ENCODE results near the gene EGF. TPM values are rescaled to one million over a fixed set of nuclear protein-coding genes. Genes with fewer than 3 reads are reported as not detected.
"Not testable (repeated sequence)": the region's sequence is repeated elsewhere in the genome, so short reads cannot be mapped to it uniquely, and the experiment has no call there.

EGF gene
- polyA plus RNA-seq, 2 donors: 0.10 to 0.25 TPM

DNA sequence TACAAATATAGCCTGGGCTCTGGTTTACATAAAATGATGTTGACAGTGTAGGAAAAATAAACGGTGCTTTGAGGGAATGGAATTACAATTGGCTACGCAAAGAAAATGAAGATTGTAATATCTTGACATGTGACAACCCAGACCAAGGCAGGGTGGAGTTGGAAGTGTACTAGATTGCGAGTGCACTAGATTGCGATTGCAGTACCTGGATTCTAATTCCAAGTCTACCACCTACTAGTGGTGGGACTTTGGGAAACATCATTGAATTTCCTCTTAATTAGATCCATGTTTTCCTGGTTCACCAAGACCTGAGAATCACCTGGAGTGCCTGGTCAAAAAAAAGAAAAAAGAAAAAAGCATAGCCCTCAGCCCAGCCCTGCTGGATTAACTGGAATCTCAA is 18.6 kb downstream of the EGF start:
- WGBS, 2 donors: 75 to 83% methylated on average over 4 of the region's 4 CpGs
- Histone ChIP-seq H3K4me1 (ENCODE audit: control insufficient read depth in 2 of 2, insufficient read depth in 2 of 2, low read length in 1 of 2) (no peaks in the 10 kb centered on the region), H3K36me3 (ENCODE audit: control insufficient read depth in 2 of 2, insufficient read depth in 2 of 2, low read length in 1 of 2) (no peaks in the 10 kb centered on the region), H3K27me3 (ENCODE audit: control insufficient read depth in 1 of 2, insufficient read depth in 2 of 2, low read length in 2 of 2) (no peaks in the 10 kb centered on the region), H3K9me3 (ENCODE audit: control insufficient read depth in 2 of 2, insufficient read depth in 1 of 2, low read depth in 1 of 2, low read length in 1 of 2) (no peaks in the 10 kb centered on the region), H3K4me3 (ENCODE audit: low read depth in 1 of 2, low read length in 2 of 2) (no peak overlapping the region), H3K27ac (ENCODE audit: low read depth in 2 of 2, low read length in 1 of 2) (no peak overlapping the region)

DNA sequence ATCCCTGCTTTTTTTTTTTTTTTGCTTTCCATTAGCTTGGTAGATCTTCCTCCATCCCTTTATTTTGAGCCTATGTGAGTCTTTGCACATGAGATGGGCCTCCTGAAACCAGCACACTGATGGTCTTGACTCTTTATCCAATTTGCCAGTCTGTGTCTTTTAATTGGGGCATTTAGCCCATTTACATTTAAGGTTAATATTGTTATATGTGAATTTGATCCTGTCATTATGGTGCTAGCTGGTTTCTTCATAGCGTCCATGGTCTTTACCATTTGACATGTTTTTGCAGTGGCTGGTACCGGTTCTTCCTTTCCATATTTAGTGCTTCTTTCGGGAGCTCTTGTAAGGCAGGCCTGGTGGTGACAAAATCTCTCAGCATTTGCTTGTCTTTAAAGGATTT is 24.7 kb downstream of the EGF start:
- H3K4me1 ChIP-seq (ENCODE audit: control insufficient read depth in 2 of 2, insufficient read depth in 2 of 2, low read length in 1 of 2): not testable (repeated sequence)
- WGBS, 2 donors: 94 to 95% methylated on average over 3 of the region's 3 CpGs

GRCh38 chr4:109939190-109939589 is 26.5 kb downstream of the EGF start:
- 86 to 90% methylated on average over 7 of the region's 7 CpGs for WGBS, 2 donors
- Histone ChIP-seq H3K36me3 (ENCODE audit: control insufficient read depth in 2 of 2, insufficient read depth in 2 of 2, low read length in 1 of 2) (no peaks in the 10 kb centered on the region), H3K27me3 (ENCODE audit: control insufficient read depth in 1 of 2, insufficient read depth in 2 of 2, low read length in 2 of 2) (no peaks in the 10 kb centered on the region), H3K9me3 (ENCODE audit: control insufficient read depth in 2 of 2, insufficient read depth in 1 of 2, low read depth in 1 of 2, low read length in 1 of 2) (no peaks in the 10 kb centered on the region), H3K27ac (ENCODE audit: low read depth in 2 of 2, low read length in 1 of 2) (no peak overlapping the region), H3K4me3 (ENCODE audit: low read depth in 1 of 2, low read length in 2 of 2) (no peak overlapping the region), H3K4me1 (ENCODE audit: control insufficient read depth in 2 of 2, insufficient read depth in 2 of 2, low read length in 1 of 2) (no peaks in the 10 kb centered on the region)

More for the DNA sequence above, 24.7 kb downstream of the EGF start:
- H3K27me3 ChIP-seq (ENCODE audit: control insufficient read depth in 1 of 2, insufficient read depth in 2 of 2, low read length in 2 of 2); H3K4me3 ChIP-seq (ENCODE audit: low read depth in 1 of 2, low read length in 2 of 2); H3K27ac ChIP-seq (ENCODE audit: low read depth in 2 of 2, low read length in 1 of 2); H3K36me3 ChIP-seq (ENCODE audit: control insufficient read depth in 2 of 2, insufficient read depth in 2 of 2, low read length in 1 of 2); H3K9me3 ChIP-seq (ENCODE audit: control insufficient read depth in 2 of 2, insufficient read depth in 1 of 2, low read depth in 1 of 2, low read length in 1 of 2): not testable (repeated sequence)

- WGBS, 2 donors: 63 to 73% methylated on average over 4 of the region's 4 CpGs
- H3K27me3 ChIP-seq (ENCODE audit: control insufficient read depth in 1 of 2, insufficient read depth in 2 of 2, low read length in 2 of 2): no peaks in the 10 kb centered on the region
- H3K9me3 ChIP-seq (ENCODE audit: control insufficient read depth in 2 of 2, insufficient read depth in 1 of 2, low read depth in 1 of 2, low read length in 1 of 2): no peaks in the 10 kb centered on the region
- H3K36me3 ChIP-seq (ENCODE audit: control insufficient read depth in 2 of 2, insufficient read depth in 2 of 2, low read length in 1 of 2): no peaks in the 10 kb centered on the region
- no peak overlapping the region for H3K27ac ChIP-seq (ENCODE audit: low read depth in 2 of 2, low read length in 1 of 2)
- H3K4me1 ChIP-seq (ENCODE audit: control insufficient read depth in 2 of 2, insufficient read depth in 2 of 2, low read length in 1 of 2): no peaks in the 10 kb centered on the region
- H3K4me3 ChIP-seq (ENCODE audit: low read depth in 1 of 2, low read length in 2 of 2): no peak overlapping the region
Observed at GRCh38 chr4:109942292-109942926, 29.7 kb downstream of the EGF start.

DNA sequence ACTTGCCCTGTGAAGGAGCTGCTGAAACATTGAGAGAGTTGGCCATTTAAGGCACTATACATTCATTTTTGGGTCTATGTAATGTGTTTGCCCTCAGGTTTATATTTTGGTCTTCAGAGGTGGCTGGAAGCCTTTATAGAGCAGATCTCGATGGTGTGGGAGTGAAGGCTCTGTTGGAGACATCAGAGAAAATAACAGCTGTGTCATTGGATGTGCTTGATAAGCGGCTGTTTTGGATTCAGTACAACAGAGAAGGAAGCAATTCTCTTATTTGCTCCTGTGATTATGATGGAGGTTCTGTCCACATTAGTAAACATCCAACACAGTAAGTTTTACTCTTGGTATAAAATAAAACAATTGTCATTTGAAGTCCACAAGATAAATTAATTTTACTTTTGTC is 31.1 kb downstream of the EGF start:
- H3K27me3 ChIP-seq (ENCODE audit: control insufficient read depth in 1 of 2, insufficient read depth in 2 of 2, low read length in 2 of 2): no peaks in the 10 kb centered on the region
- H3K4me3 ChIP-seq (ENCODE audit: low read depth in 1 of 2, low read length in 2 of 2): no peak overlapping the region
- no peaks in the 10 kb centered on the region for H3K4me1 ChIP-seq (ENCODE audit: control insufficient read depth in 2 of 2, insufficient read depth in 2 of 2, low read length in 1 of 2)
- H3K27ac ChIP-seq (ENCODE audit: low read depth in 2 of 2, low read length in 1 of 2): no peak overlapping the region
- H3K9me3 ChIP-seq (ENCODE audit: control insufficient read depth in 2 of 2, insufficient read depth in 1 of 2, low read depth in 1 of 2, low read length in 1 of 2): no peaks in the 10 kb centered on the region
- no peaks in the 10 kb centered on the region for H3K36me3 ChIP-seq (ENCODE audit: control insufficient read depth in 2 of 2, insufficient read depth in 2 of 2, low read length in 1 of 2)
- WGBS, 2 donors: 79 to 80% methylated on average over 2 of the region's 2 CpGs

DNA sequence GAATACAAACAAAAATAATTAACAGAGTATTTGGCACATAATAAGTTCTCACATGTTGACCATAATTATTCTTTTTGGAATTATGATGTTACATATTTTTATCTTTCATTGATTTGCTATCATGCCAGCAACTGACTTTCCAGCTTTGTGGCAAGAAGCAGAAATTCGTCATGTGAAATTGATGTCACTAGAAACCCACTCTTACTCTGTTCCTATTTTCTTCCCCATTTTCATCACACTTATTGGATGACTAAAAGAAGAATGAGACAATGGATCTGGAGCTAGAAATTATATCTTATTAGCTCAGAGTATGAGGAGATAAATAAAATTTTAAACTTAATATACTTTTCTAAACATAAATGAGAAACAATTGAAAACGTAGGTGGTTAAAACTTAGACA is 31.9 kb downstream of the EGF start:
- Histone ChIP-seq H3K9me3 (ENCODE audit: control insufficient read depth in 2 of 2, insufficient read depth in 1 of 2, low read depth in 1 of 2, low read length in 1 of 2) (no peaks in the 10 kb centered on the region), H3K4me3 (ENCODE audit: low read depth in 1 of 2, low read length in 2 of 2) (no peak overlapping the region), H3K27me3 (ENCODE audit: control insufficient read depth in 1 of 2, insufficient read depth in 2 of 2, low read length in 2 of 2) (no peaks in the 10 kb centered on the region), H3K4me1 (ENCODE audit: control insufficient read depth in 2 of 2, insufficient read depth in 2 of 2, low read length in 1 of 2) (no peaks in the 10 kb centered on the region), H3K36me3 (ENCODE audit: control insufficient read depth in 2 of 2, insufficient read depth in 2 of 2, low read length in 1 of 2) (no peaks in the 10 kb centered on the region), H3K27ac (ENCODE audit: low read depth in 2 of 2, low read length in 1 of 2) (no peak overlapping the region)
- WGBS, 2 donors: 84% methylated on average over 2 of the region's 2 CpGs

- no peaks in the 10 kb centered on the region for H3K36me3 ChIP-seq (ENCODE audit: control insufficient read depth in 2 of 2, insufficient read depth in 2 of 2, low read length in 1 of 2)
- H3K27me3 ChIP-seq (ENCODE audit: control insufficient read depth in 1 of 2, insufficient read depth in 2 of 2, low read length in 2 of 2): no peaks in the 10 kb centered on the region
- H3K27ac ChIP-seq (ENCODE audit: low read depth in 2 of 2, low read length in 1 of 2): no peak overlapping the region
- no peaks in the 10 kb centered on the region for H3K4me1 ChIP-seq (ENCODE audit: control insufficient read depth in 2 of 2, insufficient read depth in 2 of 2, low read length in 1 of 2)
- no peak overlapping the region for H3K4me3 ChIP-seq (ENCODE audit: low read depth in 1 of 2, low read length in 2 of 2)
- no peaks in the 10 kb centered on the region for H3K9me3 ChIP-seq (ENCODE audit: control insufficient read depth in 2 of 2, insufficient read depth in 1 of 2, low read depth in 1 of 2, low read length in 1 of 2)
- 61 to 81% methylated on average over 4 of the region's 4 CpGs for WGBS, 2 donors
Observed at GRCh38 chr4:109945056-109945455, 32.4 kb downstream of the EGF start.

- Histone ChIP-seq H3K27ac (ENCODE audit: low read depth in 2 of 2, low read length in 1 of 2) (no peak overlapping the region), H3K9me3 (ENCODE audit: control insufficient read depth in 2 of 2, insufficient read depth in 1 of 2, low read depth in 1 of 2, low read length in 1 of 2) (no peaks in the 10 kb centered on the region), H3K27me3 (ENCODE audit: control insufficient read depth in 1 of 2, insufficient read depth in 2 of 2, low read length in 2 of 2) (no peaks in the 10 kb centered on the region), H3K4me3 (ENCODE audit: low read depth in 1 of 2, low read length in 2 of 2) (no peak overlapping the region), H3K36me3 (ENCODE audit: control insufficient read depth in 2 of 2, insufficient read depth in 2 of 2, low read length in 1 of 2) (no peaks in the 10 kb centered on the region), H3K4me1 (ENCODE audit: control insufficient read depth in 2 of 2, insufficient read depth in 2 of 2, low read length in 1 of 2) (no peaks in the 10 kb centered on the region)
- WGBS, 2 donors: 65 to 74% methylated on average over 1 of the region's 1 CpG
Observed at GRCh38 chr4:109946120-109946519, 33.4 kb downstream of the EGF start.

- Histone ChIP-seq H3K27ac (ENCODE audit: low read depth in 2 of 2, low read length in 1 of 2) (no peak overlapping the region), H3K4me1 (ENCODE audit: control insufficient read depth in 2 of 2, insufficient read depth in 2 of 2, low read length in 1 of 2) (no peaks in the 10 kb centered on the region), H3K36me3 (ENCODE audit: control insufficient read depth in 2 of 2, insufficient read depth in 2 of 2, low read length in 1 of 2) (no peaks in the 10 kb centered on the region), H3K4me3 (ENCODE audit: low read depth in 1 of 2, low read length in 2 of 2) (no peak overlapping the region), H3K27me3 (ENCODE audit: control insufficient read depth in 1 of 2, insufficient read depth in 2 of 2, low read length in 2 of 2) (no peaks in the 10 kb centered on the region), H3K9me3 (ENCODE audit: control insufficient read depth in 2 of 2, insufficient read depth in 1 of 2, low read depth in 1 of 2, low read length in 1 of 2) (no peaks in the 10 kb centered on the region)
- 61 to 81% methylated on average over 1 of the region's 1 CpG for WGBS, 2 donors
Observed at GRCh38 chr4:109947457-109947856, 34.8 kb downstream of the EGF start.

DNA sequence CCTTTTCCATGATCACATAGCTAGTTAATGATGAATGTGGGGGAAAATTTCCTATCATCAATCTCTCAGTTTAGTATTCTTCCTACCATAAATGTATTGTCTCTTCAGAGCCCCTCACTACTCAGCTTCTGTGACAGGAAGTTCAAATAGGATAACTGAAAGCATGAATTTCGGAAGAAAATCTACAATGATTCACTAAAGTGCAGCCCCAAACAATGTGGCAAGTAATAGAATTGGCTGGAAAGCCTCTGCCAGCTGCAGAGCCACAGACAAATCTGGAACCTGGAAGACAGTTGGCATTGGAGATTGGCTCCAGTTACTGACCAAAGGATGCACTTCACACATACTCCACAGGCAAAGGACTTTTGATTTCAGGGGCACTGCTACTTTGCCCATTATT is 35.2 kb downstream of the EGF start:
- Histone ChIP-seq H3K4me1 (ENCODE audit: control insufficient read depth in 2 of 2, insufficient read depth in 2 of 2, low read length in 1 of 2) (no peaks in the 10 kb centered on the region), H3K4me3 (ENCODE audit: low read depth in 1 of 2, low read length in 2 of 2) (no peak overlapping the region), H3K9me3 (ENCODE audit: control insufficient read depth in 2 of 2, insufficient read depth in 1 of 2, low read depth in 1 of 2, low read length in 1 of 2) (no peaks in the 10 kb centered on the region), H3K36me3 (ENCODE audit: control insufficient read depth in 2 of 2, insufficient read depth in 2 of 2, low read length in 1 of 2) (no peaks in the 10 kb centered on the region), H3K27ac (ENCODE audit: low read depth in 2 of 2, low read length in 1 of 2) (no peak overlapping the region), H3K27me3 (ENCODE audit: control insufficient read depth in 1 of 2, insufficient read depth in 2 of 2, low read length in 2 of 2) (no peaks in the 10 kb centered on the region)
- WGBS, 2 donors: 37 to 39% methylated on average over 1 of the region's 1 CpG
